HEK293 (cell line): ENCODE results near the gene B4GALT7.

Experiments used
- CTCF ChIA-PET: fragments of 350-600 bp; formaldehyde crosslinking; extraction: SDS; loops from one replicate; lab custom pipeline; 2021; ENCODE audit warnings: antibody characterized with exemption; lab: Yijun Ruan, JAX
- POLR2A ChIA-PET: fragments of 300-600 bp; formaldehyde crosslinking; extraction: SDS; loops from one replicate; lab custom pipeline; 2020; ENCODE audit warnings: antibody characterized with exemption, inconsistent platforms; lab: Yijun Ruan, JAX
- H3K27ac ChIP-seq: fragments of 200-500 bp; sonication (Bioruptor generic); 2 replicates; pipeline ENCODE4 v1.5.1; 2014; ENCODE audit warnings: low read depth, low read length, control low read depth, inconsistent platforms; ENCODE audit errors: extremely low read depth
- H3K36me3 ChIP-seq, 2 experiments: fragments of 200-500 bp in 1 of 2; sonication (Bioruptor generic) in 1 of 2; 1 replicate in 1 of 2; 2 replicates in 1 of 2; pipeline ENCODE4 v1.5.1; 2014 to 2017; ENCODE audit warnings: inconsistent platforms in 2 of 2, low read length in 2 of 2; ENCODE audit not compliant: control insufficient read depth in 2 of 2, insufficient read depth in 1 of 2
- H3K4me1 ChIP-seq: fragments of 200-500 bp; sonication (Bioruptor generic); 2 replicates; pipeline ENCODE4 v1.5.1; 2014; ENCODE audit warnings: mild to moderate bottlenecking, low read length, inconsistent platforms; ENCODE audit not compliant: control insufficient read depth, insufficient read depth
- H3K4me3 ChIP-seq: 2 replicates; pipeline ENCODE4 v1.5.1; 2011; ENCODE audit warnings: low read depth, mild to moderate bottlenecking, control low read depth, low read length, moderate library complexity
- H3K9me3 ChIP-seq: fragments of 200-500 bp; sonication (Bioruptor generic); 2 replicates; pipeline ENCODE4 v1.5.1; 2014; ENCODE audit warnings: low read depth, low read length, inconsistent platforms; ENCODE audit not compliant: control insufficient read depth, insufficient read depth
- GFI1B ChIP-seq: fragments of 450-650 bp; formaldehyde crosslinking; IDR thresholded peaks from 2 replicates; pipeline ENCODE4 v1.5.1; 2016; ENCODE audit warnings: missing biosample characterization, missing genetic modification characterization
- HIC1 ChIP-seq: fragments of 450-650 bp; formaldehyde crosslinking; IDR thresholded peaks from 2 replicates; pipeline ENCODE4 v1.5.1; 2016; ENCODE audit warnings: missing biosample characterization, missing genetic modification characterization
- KLF9 ChIP-seq: fragments of 450-650 bp; formaldehyde crosslinking; IDR thresholded peaks from 2 replicates; pipeline ENCODE4 v1.5.1; 2016; ENCODE audit warnings: missing biosample characterization, missing genetic modification characterization, low read depth
- ZBTB17 ChIP-seq: fragments of 450-650 bp; formaldehyde crosslinking; IDR thresholded peaks from 2 replicates; pipeline ENCODE4 v1.5.1; 2016; ENCODE audit warnings: missing biosample characterization, missing genetic modification characterization
- ZBTB7A ChIP-seq: fragments of 450-650 bp; formaldehyde crosslinking; IDR thresholded peaks from 2 replicates; pipeline ENCODE4 v1.5.1; 2016; ENCODE audit warnings: low read depth, missing biosample characterization, missing genetic modification characterization
- ZNF157 ChIP-seq: fragments of 450-650 bp; formaldehyde crosslinking; IDR thresholded peaks from 2 replicates; pipeline ENCODE4 v1.5.1; 2016; ENCODE audit warnings: missing biosample characterization, missing genetic modification characterization
- ZNF18 ChIP-seq: fragments of 450-650 bp; formaldehyde crosslinking; IDR thresholded peaks from 2 replicates; pipeline ENCODE4 v1.5.1; 2016; ENCODE audit warnings: missing biosample characterization, missing genetic modification characterization
- ZNF184 ChIP-seq: fragments of 450-650 bp; IDR thresholded peaks from 2 replicates; pipeline ENCODE4 v1.5.1; 2018; ENCODE audit warnings: missing biosample characterization, mild to moderate bottlenecking, missing genetic modification characterization
- ZNF335 ChIP-seq: fragments of 450-650 bp; formaldehyde crosslinking; conservative IDR thresholded peaks from 2 replicates; pipeline ENCODE4 v1.5.1; 2016; ENCODE audit warnings: missing biosample characterization, missing genetic modification characterization
- ZNF341 ChIP-seq: fragments of 450-650 bp; formaldehyde crosslinking; IDR thresholded peaks from 2 replicates; pipeline ENCODE4; 2016; ENCODE audit warnings: low read depth, missing biosample characterization, missing genetic modification characterization
- ZNF426 ChIP-seq: fragments of 450-650 bp; formaldehyde crosslinking; IDR thresholded peaks from 2 replicates; pipeline ENCODE4 v1.5.1; 2017; ENCODE audit warnings: missing biosample characterization, missing genetic modification characterization, mild to moderate bottlenecking, inconsistent platforms, moderate library complexity
- ZNF629 ChIP-seq: fragments of 450-650 bp; formaldehyde crosslinking; IDR thresholded peaks from 2 replicates; pipeline ENCODE4 v1.5.1; 2017; ENCODE audit warnings: missing biosample characterization, missing genetic modification characterization
- ZNF707 ChIP-seq: fragments of 450-650 bp; formaldehyde crosslinking; IDR thresholded peaks from 2 replicates; pipeline ENCODE4 v1.5.1; 2016; ENCODE audit warnings: missing biosample characterization, missing genetic modification characterization
- TF ChIP-seq, protein P1 (sequence below): fragments of 450-650 bp; formaldehyde crosslinking; IDR thresholded peaks from 2 replicates; pipeline ENCODE4 v1.5.1; 2016; ENCODE audit warnings: missing biosample characterization, missing genetic modification characterization
- TF ChIP-seq, protein P2 (sequence below): fragments of 450-650 bp; formaldehyde crosslinking; IDR thresholded peaks from 2 replicates; pipeline ENCODE4 v1.5.1; 2016; ENCODE audit warnings: missing biosample characterization, missing genetic modification characterization, low read depth
- TF ChIP-seq, protein P3 (sequence below): fragments of 450-650 bp; formaldehyde crosslinking; IDR thresholded peaks from 2 replicates; pipeline ENCODE4 v1.5.1; 2016; ENCODE audit warnings: missing biosample characterization, missing genetic modification characterization
- TF ChIP-seq, protein P4 (sequence below): fragments of 450-650 bp; formaldehyde crosslinking; IDR thresholded peaks from 2 replicates; pipeline ENCODE4 v1.5.1; 2016; ENCODE audit warnings: missing biosample characterization, missing genetic modification characterization
- TF ChIP-seq, protein P5 (sequence below): fragments of 450-650 bp; formaldehyde crosslinking; IDR thresholded peaks from 2 replicates; pipeline ENCODE4 v1.5.1; 2016; ENCODE audit warnings: missing biosample characterization, missing genetic modification characterization, low read depth

Gene B4GALT7

GRCh38 chr5:177553671-177554429 is 46.1 kb upstream of the B4GALT7 start (continued):
- TF ChIP-seq, protein P1, sequence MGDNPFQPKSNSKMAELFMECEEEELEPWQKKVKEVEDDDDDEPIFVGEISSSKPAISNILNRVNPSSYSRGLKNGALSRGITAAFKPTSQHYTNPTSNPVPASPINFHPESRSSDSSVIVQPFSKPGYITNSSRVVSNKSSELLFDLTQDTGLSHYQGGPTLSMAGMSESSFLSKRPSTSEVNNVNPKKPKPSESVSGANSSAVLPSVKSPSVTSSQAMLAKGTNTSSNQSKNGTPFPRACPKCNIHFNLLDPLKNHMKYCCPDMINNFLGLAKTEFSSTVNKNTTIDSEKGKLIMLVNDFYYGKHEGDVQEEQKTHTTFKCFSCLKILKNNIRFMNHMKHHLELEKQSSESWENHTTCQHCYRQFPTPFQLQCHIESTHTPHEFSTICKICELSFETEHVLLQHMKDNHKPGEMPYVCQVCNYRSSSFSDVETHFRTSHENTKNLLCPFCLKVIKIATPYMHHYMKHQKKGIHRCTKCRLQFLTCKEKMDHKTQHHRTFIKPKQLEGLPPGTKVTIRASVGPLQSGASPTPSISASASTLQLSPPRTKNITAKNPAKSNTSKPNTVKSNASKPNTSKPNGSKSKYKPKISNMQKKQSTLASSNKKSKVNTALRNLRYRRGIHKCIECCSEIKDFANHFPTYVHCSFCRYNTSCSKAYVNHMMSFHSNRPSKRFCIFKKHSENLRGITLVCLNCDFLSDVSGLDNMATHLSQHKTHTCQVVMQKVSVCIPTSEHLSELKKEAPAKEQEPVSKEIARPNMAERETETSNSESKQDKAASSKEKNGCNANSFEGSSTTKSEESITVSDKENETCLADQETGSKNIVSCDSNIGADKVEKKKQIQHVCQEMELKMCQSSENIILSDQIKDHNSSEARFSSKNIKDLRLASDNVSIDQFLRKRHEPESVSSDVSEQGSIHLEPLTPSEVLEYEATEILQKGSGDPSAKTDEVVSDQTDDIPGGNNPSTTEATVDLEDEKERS (tag by site-specific recombination) = no peak
- TF ChIP-seq, all 188 proteins: peak for 20

- POLR2A ChIA-PET = interaction anchor here (1.2 kb wide), 1 partner anchor 45 kb away, joined by 3 read pairs; the partner anchor contains the start of gene B4GALT7
- CTCF ChIA-PET = no interaction called here
- Histone ChIP-seq H3K27ac (peak within 1 kb of the TSS; percentile 63; the same call in 1 of the 2 replicates), H3K4me1 (peaks cover 5% of the 10 kb centered on the region; the same call in 1 of the 2 replicates), H3K4me3 (peak within 1 kb of the TSS; percentile 97), H3K36me3 (peaks cover 4 to 32% of the 10 kb centered on the region in 2 experiments; a peak in 1 of 3 replicates), H3K9me3 (no peaks in the 10 kb centered on the region)
- TF ChIP-seq ZBTB17 (peak; percentile 45), ZNF18 (tag by site-specific recombination) (no peak), ZNF157 (no peak), ZNF629 (tag by site-specific recombination) (0 out of 2 replicates have a peak, but pooled peaks have one; percentile 13), GFI1B (tag by site-specific recombination) (no peak), ZNF707 (tag by site-specific recombination) (no peak), ZNF341 (tag by site-specific recombination) (peak; percentile 90), ZNF335 (tag by site-specific recombination) (0 out of 2 replicates have a peak, but pooled peaks have one; percentile 18), ZNF426 (no peak), ZBTB7A (tag by site-specific recombination) (no peak), HIC1 (tag by site-specific recombination) (no peak), KLF9 (tag by site-specific recombination) (peak; percentile 35; the same call in 1 of the 2 replicates), ZNF184 (0 out of 2 replicates have a peak, but pooled peaks have one; percentile 22)
- TF ChIP-seq, protein P2, sequence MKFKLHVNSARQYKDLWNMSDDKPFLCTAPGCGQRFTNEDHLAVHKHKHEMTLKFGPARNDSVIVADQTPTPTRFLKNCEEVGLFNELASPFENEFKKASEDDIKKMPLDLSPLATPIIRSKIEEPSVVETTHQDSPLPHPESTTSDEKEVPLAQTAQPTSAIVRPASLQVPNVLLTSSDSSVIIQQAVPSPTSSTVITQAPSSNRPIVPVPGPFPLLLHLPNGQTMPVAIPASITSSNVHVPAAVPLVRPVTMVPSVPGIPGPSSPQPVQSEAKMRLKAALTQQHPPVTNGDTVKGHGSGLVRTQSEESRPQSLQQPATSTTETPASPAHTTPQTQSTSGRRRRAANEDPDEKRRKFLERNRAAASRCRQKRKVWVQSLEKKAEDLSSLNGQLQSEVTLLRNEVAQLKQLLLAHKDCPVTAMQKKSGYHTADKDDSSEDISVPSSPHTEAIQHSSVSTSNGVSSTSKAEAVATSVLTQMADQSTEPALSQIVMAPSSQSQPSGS (tag by site-specific recombination) = no peak
- TF ChIP-seq, protein P3, sequence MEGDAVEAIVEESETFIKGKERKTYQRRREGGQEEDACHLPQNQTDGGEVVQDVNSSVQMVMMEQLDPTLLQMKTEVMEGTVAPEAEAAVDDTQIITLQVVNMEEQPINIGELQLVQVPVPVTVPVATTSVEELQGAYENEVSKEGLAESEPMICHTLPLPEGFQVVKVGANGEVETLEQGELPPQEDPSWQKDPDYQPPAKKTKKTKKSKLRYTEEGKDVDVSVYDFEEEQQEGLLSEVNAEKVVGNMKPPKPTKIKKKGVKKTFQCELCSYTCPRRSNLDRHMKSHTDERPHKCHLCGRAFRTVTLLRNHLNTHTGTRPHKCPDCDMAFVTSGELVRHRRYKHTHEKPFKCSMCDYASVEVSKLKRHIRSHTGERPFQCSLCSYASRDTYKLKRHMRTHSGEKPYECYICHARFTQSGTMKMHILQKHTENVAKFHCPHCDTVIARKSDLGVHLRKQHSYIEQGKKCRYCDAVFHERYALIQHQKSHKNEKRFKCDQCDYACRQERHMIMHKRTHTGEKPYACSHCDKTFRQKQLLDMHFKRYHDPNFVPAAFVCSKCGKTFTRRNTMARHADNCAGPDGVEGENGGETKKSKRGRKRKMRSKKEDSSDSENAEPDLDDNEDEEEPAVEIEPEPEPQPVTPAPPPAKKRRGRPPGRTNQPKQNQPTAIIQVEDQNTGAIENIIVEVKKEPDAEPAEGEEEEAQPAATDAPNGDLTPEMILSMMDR (tag by site-specific recombination) = peak; percentile 42
- TF ChIP-seq, protein P4, sequence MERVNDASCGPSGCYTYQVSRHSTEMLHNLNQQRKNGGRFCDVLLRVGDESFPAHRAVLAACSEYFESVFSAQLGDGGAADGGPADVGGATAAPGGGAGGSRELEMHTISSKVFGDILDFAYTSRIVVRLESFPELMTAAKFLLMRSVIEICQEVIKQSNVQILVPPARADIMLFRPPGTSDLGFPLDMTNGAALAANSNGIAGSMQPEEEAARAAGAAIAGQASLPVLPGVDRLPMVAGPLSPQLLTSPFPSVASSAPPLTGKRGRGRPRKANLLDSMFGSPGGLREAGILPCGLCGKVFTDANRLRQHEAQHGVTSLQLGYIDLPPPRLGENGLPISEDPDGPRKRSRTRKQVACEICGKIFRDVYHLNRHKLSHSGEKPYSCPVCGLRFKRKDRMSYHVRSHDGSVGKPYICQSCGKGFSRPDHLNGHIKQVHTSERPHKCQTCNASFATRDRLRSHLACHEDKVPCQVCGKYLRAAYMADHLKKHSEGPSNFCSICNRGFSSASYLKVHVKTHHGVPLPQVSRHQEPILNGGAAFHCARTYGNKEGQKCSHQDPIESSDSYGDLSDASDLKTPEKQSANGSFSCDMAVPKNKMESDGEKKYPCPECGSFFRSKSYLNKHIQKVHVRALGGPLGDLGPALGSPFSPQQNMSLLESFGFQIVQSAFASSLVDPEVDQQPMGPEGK = peak; percentile 66
- TF ChIP-seq, protein P5, sequence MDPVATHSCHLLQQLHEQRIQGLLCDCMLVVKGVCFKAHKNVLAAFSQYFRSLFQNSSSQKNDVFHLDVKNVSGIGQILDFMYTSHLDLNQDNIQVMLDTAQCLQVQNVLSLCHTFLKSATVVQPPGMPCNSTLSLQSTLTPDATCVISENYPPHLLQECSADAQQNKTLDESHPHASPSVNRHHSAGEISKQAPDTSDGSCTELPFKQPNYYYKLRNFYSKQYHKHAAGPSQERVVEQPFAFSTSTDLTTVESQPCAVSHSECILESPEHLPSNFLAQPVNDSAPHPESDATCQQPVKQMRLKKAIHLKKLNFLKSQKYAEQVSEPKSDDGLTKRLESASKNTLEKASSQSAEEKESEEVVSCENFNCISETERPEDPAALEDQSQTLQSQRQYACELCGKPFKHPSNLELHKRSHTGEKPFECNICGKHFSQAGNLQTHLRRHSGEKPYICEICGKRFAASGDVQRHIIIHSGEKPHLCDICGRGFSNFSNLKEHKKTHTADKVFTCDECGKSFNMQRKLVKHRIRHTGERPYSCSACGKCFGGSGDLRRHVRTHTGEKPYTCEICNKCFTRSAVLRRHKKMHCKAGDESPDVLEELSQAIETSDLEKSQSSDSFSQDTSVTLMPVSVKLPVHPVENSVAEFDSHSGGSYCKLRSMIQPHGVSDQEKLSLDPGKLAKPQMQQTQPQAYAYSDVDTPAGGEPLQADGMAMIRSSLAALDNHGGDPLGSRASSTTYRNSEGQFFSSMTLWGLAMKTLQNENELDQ = no peak
Measured at GRCh38 chr5:177554474-177555111, 45.3 kb upstream of the B4GALT7 start, which contains the start of gene FAM193B. TSS of gene FAM193B (minus strand) at chr5:177554563. CDS start at chr5:177554458, 105 bp downstream.
